HL-60 (cell line): ENCODE data around the gene TTLL11.

ENCODE experiments used
- DNase-seq, 2 experiments: peaks; one replicate each; pipeline ENCODE4 v3.0.0-alpha.2; 2010 to 2020; ENCODE audit warnings: low read depth in 1 of 2, low spot score in 1 of 2
- H3K27ac ChIP-seq: fragments of 250-450 bp; sonication (Bioruptor Pico); replicated peaks from 2 replicates; pipeline ENCODE4 v1.5.1; 2020; ENCODE audit warnings: mild to moderate bottlenecking, moderate library complexity
- H3K27me3 ChIP-seq: fragments of 250-450 bp; sonication (Bioruptor Pico); 2 replicates; pipeline ENCODE4 v1.5.1; 2021; ENCODE audit warnings: mild to moderate bottlenecking, moderate library complexity; ENCODE audit not compliant: insufficient read depth, poor library complexity, severe bottlenecking
- H3K4me3 ChIP-seq: replicated peaks from 2 replicates; pipeline ENCODE4 v1.5.1; 2011; ENCODE audit warnings: mild to moderate bottlenecking, control low read depth, low read length; ENCODE audit not compliant: insufficient read depth
- CTCF ChIP-seq: IDR thresholded peaks from one replicate; pipeline ENCODE4 v1.5.1; 2011; ENCODE audit warnings: low read length, control low read depth, inconsistent platforms; ENCODE audit not compliant: insufficient read depth
- GABPA ChIP-seq: IDR thresholded peaks from 2 replicates; pipeline ENCODE4 v1.6.1; 2012; ENCODE audit warnings: low read depth
- POLR2AphosphoS5 ChIP-seq: IDR thresholded peaks from 2 replicates; pipeline ENCODE4 v1.6.1; 2012; ENCODE audit warnings: low read depth
- REST ChIP-seq: IDR thresholded peaks from 2 replicates; pipeline ENCODE4 v1.6.1; 2012; ENCODE audit warnings: low read depth; ENCODE audit not compliant: insufficient replicate concordance
- SPI1 ChIP-seq: IDR thresholded peaks from 2 replicates; pipeline ENCODE4 v1.6.1; 2012; ENCODE audit warnings: low read depth, mild to moderate bottlenecking, borderline replicate concordance

Gene TTLL11

GRCh38 chr9:121963528-121963995, 129.5 kb downstream of the TTLL11 start:
- H3K4me3 ChIP-seq = no peak overlapping the region

GRCh38 chr9:121962421-121962820, 130.7 kb downstream of the TTLL11 start:
- Histone ChIP-seq H3K27ac (no peak overlapping the region), H3K27me3 (no peaks in the 10 kb centered on the region), H3K4me3 (no peak overlapping the region)
- no peak for DNase-seq
- TF ChIP-seq CTCF = no peak
- TF ChIP-seq REST = no peak
- no peak for TF ChIP-seq SPI1
- TF ChIP-seq POLR2AphosphoS5 = no peak
- TF ChIP-seq GABPA = no peak

More at GRCh38 chr9:121963528-121963995, 129.5 kb downstream of the TTLL11 start:
- DNase-seq = no peak
- H3K27me3 ChIP-seq = no peaks in the 10 kb centered on the region
- TF ChIP-seq GABPA (no peak), POLR2AphosphoS5 (no peak), SPI1 (no peak), CTCF (no peak), REST (no peak)
- H3K27ac ChIP-seq = no peak overlapping the region

GRCh38 chr9:121960665-121961064, 132.4 kb downstream of the TTLL11 start:
- Histone ChIP-seq H3K4me3 (no peak overlapping the region), H3K27ac (no peak overlapping the region), H3K27me3 (no peaks in the 10 kb centered on the region)
- TF ChIP-seq POLR2AphosphoS5 (no peak), CTCF (no peak), SPI1 (no peak), REST (no peak), GABPA (no peak)
- no peak for DNase-seq
